SHP77 treated with DMSO at 0.1 percent for 48 hours (cell line): ENCODE data around the gene TNFAIP2.

Source experiments
- DNase-seq: peaks from one replicate; lab custom pipeline; 2025; lab: John Stamatoyannopoulos, UW

The TNFAIP2 gene

DNA sequence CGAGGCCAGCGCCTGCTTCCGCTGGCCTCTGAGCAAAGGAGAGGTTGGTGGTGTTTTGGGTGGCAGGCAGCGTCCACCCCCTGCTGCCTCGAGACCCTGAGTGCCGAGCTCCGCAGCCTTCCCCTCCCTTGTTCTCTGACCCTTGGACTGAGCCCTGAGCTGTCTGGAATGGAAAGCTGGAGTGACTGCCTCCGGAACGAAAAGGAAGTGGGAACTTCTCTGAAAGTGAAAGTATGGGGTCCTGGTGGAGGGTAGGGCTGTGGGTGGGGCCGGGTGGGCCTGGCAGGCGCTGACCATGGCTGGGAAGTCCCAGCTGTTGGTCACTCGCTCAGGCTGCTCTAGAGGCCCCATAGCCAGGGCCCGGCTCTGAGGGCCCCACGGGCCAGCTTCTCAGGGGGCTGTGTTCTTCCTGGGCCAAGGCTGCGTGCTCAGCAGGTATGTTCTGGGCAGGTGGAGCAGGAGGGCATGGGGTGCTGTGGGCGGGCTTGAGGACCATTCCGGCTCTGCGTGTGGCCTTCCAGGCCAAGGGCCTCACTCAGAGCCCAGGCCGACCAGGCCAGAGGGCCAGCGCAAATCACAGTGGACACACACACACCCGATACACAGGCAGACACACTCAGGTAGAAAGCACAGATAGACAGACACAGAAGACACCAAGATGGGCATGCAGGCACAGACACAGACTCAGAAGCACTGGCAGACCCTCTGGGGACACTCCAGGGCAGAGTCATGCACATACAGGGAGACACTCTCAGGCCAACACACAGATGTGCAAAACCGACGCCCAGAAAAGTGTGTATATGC lies 28.7 kb upstream of the TNFAIP2 start, which contains the start of gene EXOC3L4:
TSS of gene EXOC3L4 (plus strand) at position 320 of the 804 bp plus-strand sequence. CDS start 5,495 bp downstream, outside the sequence.
- DNase-seq: no peak

DNA sequence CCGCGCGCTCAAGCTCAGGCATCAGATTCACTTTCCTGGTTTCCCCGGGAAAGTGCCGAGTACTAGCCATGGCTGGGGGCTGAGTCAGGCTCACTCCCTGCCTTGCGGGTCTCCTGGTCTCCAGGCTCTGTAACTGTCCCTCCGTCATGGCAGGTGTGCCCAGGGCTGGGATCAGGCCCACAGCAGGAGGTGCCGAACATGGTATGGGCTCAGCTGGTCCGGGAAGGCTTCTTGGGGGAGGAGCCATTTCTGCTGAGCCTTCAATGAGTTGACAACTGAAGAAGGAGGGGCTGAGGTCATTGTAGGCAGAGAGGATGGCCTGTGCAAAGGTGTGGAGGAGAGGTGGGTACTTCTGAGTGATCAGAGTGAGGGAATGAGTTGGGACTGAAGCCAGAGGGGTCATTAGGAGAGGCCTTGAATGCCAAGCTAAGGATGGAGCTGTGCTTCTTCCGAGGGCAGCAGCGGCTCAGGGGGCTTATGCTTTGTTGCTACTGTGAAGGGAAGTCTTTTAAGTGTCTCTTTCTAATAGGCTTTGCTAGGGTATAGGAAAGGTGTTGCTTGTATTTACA lies 28.0 kb upstream of the TNFAIP2 start:
- DNase-seq: no peak

DNA sequence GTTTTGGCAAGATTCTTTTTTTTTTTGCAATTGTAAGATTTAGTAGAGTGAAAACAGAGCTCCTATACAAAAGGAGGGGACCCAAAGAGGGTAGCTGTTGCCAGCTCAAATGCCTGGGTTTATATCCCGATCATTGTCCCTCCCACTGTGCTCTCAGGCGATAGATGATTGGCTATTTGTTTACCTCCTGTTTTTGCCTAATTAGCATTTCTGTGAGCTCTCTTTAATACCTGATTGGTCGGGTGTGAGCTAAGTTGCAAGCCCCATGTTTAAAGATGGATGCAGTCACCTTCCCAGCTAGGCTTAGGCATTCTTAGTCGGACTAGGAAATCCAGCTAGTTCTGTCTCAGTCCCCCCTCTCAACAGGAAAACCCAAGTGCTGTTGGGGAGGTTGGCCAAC lies 26.9 kb upstream of the TNFAIP2 start:
- no peak for DNase-seq

DNA sequence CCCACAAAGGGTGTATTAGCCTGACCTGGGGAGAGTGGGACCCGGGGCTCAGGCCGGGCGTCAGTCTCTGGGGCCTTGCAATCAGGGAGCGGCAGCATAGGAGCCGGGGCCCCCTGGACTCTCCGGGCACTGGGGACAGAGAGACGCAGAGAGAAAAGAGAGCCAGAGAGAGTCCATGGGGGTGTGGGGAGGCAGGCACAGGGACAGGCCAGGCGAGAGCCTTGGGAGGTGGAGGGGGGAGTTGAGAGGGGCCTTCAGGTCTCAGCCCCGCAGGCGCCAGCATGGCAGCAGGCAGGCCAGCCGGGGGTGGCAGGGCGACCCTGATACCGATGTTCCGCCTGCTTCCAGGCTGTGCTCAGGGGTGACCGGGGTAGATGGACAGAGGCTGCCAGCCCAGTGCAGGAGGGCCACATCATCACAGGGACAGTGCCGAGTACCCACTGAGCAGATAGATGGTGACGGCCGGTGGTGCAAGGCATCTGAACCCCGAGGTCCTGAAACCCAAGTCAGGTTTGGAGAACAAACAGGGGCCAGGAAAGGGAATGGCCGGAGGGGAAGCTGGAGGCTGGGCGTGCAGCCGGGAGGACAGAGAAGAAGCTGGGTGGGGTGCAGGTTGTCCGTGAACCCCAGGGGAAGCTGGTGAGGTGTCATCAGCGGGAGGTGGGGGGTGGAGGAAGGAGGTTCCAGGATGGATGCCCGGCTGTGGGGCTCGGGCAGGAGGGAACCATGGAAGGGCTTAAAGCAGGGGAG lies 25.8 kb upstream of the TNFAIP2 start:
- no peak for DNase-seq

DNA sequence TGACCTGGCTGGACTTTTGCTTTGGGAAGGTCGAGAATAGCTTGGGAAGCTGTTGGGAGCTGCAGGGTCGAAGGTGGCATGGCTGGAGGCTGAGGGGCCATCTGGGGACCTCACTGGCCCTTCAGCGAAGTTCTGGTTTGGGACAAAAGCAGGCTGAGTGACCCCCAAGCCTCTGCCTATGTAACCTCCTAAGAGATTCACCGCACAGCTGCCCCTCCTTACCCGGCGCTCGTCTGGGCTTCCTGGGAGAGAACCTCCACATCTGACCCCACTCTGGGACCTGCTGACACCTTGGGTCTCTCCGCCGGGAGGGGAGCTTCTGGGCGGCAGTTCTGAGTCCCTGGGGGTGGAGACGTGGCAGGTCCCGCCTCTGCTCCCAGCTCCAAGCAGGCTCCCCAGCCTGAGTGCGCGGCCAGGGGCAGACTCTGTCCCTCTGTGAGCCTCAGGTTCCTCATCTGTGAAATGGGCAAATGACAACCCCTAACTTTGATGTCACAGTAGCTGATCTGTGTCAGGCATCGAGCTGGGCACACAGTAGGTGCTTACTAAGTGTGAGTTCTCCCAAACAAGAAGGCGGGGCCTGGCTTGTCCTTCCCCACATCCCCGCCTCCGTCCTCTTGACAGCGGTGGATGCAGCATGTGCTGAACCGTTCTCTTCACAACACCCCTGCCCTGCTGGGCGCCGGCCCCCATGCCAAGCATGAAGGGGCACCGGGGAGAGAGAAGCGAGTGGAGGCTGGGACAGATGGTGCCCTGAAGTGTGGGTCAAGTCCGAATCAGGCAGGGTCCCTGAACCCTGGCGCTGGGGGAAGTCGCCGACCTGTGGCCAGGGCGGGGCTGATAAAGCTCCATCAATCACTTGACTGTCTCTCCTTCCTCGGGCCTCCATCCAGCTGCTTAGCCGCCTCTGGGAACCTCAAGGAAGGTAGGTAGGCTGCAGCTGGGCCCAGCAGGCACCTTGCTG lies 25.0 kb upstream of the TNFAIP2 start:
- no peak for DNase-seq

DNA sequence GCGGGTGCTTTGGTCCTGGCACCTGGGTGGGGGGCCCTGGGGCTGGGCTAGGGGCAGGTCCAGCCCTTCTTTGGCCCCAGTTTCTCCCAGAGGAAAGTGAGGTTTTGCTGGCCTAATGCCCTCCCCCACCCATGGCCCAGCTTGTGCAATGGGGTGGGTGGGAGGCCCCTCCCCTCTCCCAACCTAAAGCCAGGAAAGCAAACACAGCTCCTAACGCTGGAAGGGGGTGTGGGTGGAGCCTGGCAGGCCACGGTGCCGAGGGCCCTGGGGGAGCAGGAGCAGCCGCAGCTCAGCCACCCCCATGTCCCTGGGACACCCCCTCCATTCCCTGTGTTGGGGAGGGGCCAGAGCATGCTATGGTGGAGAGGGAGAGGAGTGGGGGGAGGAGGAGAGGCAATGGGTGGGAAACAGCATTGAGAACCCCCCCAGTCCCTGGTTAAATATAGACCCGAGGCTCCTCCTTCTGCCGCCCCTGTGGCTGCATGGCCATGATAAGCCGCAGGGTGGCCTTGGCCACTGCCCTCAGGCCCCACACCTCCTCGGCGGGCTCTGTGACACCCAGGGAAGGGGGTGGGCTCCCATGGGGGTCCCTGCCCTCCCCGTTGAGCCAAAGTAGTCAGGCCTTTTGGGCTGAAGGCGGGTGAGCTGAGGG lies 24.1 kb upstream of the TNFAIP2 start:
- no peak for DNase-seq

DNA sequence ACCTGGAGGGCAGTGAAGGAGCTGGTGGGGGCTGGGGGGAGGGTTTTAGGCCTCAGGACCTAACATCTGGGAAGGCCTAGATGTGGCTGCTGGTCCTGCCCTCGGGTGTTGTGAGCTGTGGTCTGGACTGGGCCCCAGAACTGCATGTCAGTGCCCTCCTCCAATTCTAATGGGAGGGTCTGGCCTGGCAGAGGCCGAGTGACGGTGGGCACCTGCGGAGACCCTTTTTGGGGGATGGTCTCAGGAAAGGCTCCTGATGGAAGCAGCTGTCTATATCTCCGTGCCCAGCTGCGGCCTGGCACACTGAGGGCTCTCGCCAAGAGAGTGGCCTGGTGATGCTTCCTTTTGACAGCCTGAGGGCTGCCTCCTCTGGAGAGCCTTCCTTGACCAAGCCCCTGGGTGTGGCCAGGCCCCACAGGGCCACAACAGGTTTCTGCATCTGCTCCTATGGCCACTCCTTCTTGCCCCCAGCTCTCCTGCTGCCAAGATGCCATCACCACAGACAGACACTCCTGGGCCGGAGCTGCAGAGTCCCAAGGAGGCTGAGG lies 23.5 kb upstream of the TNFAIP2 start:
- DNase-seq: no peak

DNA sequence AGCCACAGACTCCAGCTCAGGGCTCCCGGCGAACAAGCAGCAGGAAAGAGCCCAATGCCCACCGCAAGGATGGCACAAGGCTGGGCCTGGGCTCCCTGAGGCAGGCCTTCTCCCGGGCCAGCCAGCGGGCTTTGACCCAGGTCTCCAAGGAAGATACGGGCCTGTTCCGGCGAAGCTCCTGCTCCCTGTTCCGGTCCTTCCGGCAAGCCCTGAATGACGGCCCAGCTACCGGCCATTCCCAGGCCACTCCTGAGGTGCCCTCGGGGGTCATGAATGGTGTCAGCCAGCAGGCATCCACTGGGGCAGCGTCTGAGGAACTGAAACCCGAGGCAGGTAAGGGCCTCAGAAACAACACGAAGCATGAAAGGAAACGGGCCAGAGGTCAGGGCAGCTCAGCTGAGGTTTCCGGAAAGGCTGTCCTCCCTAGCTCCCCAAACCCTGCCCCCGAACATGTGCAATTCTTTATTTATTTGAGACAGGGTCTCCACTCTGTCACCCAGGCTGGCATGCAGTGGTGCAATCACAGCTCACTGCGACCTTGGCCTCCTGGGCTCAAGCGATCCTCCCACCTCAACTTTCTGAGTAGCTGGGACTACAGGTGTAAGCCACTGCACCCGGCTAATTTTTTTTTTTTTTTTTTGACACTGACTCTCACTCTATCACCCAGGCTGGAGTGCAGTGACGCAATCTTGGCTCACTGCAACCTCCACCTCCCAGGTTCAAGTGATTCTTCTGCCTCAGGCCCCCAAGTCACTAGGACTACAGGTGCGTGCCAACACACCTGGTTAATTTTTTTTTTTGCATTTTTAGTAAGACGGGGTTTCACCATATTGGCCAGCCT lies 22.8 kb upstream of the TNFAIP2 start:
- DNase-seq: no peak

DNA sequence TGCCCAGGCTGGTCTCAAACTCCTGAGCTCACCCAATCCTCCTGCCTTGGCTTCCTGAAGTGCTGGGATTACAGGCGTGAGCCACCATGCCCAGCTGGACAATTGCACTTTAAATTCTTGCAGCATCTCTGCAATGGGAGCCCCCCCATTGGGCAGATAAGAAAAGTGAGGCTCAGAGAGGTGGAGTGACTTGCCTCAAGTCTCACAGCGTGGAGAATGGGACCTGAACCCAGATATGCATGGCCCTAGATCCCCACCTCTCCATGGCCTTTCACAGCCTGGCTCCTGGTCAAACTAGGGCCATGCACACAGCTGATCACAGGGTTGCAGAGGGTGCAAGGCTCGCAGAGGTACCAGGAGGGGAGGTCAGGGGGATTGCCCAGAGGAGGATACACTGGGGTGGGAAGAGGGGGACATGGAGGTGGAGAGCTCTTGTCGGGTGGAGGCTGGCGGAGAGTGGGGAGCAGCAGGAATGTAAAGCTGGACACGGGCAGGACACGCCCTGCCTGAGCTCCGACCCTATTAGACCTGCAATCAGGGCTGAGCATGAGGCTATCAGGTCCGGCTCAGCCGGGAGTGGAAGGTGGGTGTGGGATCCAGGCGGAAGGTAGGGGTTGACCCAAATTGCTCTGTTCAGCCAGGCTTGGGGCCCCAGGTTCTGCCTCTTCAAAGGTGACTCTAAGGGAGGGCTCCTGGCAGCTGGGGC lies 21.9 kb upstream of the TNFAIP2 start:
- no peak for DNase-seq

DNA sequence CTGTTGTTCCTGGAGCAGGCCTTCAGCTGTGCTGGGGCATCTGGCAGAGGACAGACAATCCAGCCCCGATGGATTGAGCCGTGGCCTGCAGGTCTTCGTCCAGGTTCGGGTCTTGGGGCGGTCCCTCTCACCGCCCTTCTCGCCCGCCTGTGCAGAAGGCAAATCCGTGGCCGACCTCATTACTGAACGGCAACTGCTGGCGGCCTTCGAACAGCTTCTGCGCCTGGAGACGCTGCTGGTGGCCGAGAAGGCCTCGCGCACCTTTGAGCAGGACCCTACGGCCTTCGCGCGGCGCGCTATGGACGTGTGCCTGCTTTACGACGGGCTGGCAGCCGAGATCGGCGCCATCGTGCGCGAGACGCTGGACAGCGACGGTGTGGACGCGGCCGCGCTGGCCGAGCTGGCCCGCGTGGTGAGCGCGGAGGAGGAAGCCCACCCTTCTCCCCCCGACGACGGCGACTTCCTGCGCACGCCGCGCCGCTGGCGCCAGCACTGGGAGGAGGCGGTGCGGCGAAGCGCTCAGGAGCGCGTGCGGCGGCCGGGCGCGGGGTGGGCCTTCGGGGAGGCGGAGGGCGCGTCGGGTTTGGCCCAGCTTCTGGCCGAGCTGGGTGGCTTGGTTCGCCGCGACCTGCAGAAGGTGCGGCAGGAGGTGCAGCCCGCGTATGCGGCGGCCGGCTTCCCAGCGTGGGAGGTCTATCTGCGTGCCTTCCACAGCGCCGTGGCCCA lies 21.1 kb upstream of the TNFAIP2 start:
- no peak for DNase-seq

DNA sequence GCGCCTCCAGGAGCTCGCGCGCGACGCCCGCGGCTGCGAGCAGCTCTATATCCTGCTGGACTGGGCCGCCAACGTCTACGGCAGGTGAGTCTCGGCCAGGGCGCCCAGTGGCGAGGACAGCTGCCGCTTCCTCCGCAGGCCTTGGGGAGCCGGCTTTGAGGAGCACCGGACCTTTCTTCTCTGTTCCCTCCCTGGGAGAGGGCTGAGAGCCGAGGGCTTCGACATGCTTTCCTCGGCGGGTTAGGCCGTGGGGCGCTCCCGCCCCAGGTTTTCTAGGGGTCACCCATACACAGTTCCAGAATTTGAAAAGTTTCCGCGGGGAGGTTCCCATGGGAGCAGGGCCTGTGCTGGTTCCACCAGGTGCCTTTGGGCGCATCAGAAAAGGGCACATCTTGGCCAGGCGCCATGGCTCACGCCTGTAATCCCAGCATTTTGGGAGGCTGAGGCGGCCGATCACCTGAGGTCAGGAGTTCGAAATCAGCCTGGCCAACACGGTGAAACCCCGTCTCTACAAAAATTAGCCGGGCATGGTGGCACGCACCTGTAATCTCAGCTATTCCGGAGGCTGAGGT lies 20.5 kb upstream of the TNFAIP2 start:
- DNase-seq: no peak

DNA sequence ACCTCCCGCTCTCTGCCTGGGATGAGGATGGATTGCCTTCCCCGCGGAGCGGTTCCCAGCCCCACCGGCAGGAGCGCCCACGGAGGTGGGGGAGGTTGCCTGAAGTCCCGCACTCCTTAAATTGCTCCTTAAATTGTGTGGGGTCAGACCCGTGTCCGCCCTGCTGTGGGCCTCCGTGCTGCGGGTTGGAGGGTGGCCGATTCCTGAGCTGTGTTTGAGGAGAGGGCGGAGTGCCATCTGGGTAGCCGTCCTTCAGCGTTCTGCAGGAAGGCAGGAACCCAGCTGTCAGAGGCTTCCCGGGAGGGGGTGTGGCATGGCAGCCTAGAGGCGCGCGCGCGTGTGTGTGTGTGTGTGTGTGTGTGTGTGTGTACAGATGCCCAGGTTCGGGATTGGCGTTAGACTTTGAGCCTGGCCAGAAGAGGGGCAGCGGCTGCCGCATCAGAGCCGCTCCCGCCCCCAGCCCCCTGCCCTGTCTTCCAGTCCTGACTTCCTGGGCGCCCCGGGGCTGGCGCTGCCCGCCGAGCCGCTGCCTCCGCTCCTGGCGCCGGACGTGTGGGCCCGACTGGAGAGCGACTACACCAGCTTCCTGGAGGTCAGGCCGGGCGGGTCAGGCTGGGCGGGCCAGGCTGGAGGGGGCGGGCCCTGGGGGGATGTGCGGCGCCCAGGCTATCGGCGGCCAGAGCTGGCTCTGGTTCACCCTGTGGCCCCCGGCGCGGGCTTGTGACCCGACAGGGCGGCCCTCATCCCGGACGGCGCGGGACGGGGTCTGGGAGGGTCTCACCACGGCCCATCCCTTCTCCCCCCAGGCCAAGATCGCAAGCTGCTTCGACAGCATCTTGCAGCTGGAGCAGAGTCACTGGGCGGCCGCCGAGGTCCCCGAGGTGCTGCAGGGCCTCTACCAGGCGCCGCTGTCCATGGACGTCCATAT lies 19.5 kb upstream of the TNFAIP2 start:
- DNase-seq: peak; percentile 35

DNA sequence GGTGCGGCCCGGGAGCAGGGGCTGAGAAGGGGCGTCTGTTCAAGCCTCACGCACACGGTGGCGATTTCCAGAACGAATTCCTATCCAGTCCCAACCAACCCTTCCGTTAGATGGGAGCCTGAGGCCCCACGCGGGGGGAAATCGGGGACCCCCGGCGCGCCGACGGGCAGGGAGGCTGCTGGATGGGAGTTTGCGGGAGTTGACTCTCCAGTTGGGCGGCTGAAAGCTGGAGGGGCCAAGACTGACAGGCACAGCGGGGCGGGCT lies 18.9 kb upstream of the TNFAIP2 start:
- DNase-seq: no peak

DNA sequence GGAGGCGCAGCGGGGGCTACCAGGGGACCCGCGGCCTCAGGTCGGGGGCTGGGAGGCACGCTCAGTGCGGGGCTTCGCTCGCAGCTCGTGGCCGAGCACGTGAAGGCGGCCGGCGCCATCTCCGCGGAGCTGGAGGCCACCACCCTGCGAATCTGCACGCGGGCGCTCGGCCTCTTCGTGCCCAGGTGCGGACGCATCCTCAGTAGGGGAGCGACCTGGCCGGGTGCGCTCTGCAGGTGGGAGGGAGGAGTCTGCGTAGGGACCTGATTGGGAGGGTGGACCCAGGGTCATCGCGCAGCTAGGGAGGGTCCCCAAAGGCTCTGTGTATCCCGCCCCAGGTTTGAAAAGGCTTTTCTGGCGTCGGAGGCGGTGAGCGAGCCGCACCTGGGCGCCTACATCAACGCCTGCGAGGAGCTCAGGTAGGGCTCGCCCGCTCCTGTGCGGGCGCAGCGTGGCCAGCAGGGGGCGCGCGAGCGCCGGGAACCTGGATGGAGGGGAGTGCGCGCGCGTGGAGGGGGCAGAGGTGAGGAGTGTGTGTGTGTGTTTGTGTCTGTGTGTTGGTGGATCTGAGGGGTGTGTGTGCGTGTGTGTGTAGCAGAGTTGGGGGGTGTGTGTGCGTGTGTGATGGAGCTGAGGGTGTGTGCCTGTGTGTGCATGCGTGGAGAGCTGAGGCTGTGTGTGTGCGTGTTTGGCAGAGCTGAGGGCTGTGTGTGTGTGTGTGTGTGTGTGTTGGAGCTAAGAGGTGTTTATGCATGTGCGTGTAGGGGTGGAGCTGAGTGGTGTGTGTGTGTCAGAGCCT lies 18.4 kb upstream of the TNFAIP2 start:
- DNase-seq: no peak

DNA sequence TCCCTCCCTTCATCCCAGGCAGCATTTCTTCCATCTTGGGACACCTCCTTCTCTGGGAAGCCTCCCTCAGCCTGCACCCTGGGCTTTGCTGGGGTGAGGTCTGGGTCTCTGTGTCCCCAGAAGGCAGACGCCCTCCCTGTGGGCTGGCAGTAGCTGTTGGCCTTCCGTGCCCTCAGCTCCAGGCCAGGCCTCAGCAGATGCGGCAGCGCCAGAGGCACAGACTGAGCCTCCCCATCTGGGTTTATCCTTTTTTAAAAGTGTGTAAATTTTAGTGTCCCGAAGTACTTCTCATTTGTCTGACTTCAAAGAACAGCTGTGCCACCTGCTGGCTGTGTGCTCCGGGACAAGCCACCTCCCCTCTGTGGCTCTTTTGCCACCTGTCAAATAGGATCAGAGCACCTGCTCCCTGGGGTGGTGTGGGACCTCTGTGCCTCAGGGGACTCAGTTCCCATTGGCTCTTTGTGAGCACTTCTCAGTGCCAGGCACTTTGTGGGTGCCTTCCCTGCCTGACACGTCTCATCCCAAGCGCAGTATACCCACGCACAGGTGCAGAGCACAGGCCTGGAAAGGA lies 17.6 kb upstream of the TNFAIP2 start:
- DNase-seq: peak; percentile 58

DNA sequence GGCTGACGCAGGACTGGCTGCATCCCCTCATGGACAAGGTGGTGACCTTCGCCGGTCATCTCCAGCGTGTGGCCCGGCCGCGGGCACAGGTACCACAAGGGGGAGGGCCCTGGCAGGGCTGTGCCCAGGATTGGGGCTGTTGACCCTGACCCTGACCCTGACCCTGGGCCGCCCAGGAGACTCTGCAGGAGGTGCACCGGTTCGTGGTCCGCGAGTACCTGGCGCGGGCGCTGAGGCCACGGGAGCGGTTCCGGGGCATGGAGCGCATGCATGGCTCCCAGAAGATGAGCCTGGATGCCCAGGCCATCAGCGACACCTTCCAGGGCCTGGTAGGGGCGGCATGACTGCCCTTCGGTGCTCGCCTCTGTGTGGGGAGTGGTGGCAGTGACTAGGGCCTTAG lies 15.8 kb upstream of the TNFAIP2 start:
- DNase-seq: no peak
